H9 (cell line): ENCODE data around the gene SPARCL1. TPM values are rescaled to one million over a fixed set of nuclear protein-coding genes. Genes with fewer than 3 reads are reported as not detected.

ENCODE experiments used
- DNase-seq: peaks from one replicate; pipeline ENCODE4 v3.0.0-alpha.2; 2017
- H2AFZ ChIP-seq: one replicate; pipeline ENCODE4 v1.6.1; 2013; ENCODE audit warnings: mild to moderate bottlenecking, low read length, control low read depth, moderate library complexity
- H2AK5ac ChIP-seq: 2 replicates; pipeline ENCODE4 v1.6.1; 2013; ENCODE audit warnings: low read length, control low read depth, mixed read lengths; ENCODE audit not compliant: insufficient read length
- H2BK120ac ChIP-seq: one replicate; pipeline ENCODE4 v1.6.1; 2013; ENCODE audit warnings: low read depth, mild to moderate bottlenecking, low read length, control low read depth, inconsistent platforms; ENCODE audit not compliant: poor library complexity, severe bottlenecking
- H2BK12ac ChIP-seq: 2 replicates; pipeline ENCODE4 v1.6.1; 2013; ENCODE audit warnings: low read length, control low read depth, mixed read lengths, low read depth; ENCODE audit not compliant: insufficient read length
- H2BK15ac ChIP-seq: 2 replicates; pipeline ENCODE4 v1.6.1; 2013; ENCODE audit warnings: low read depth, low read length, control low read depth
- H2BK20ac ChIP-seq: one replicate; pipeline ENCODE4 v1.6.1; 2013; ENCODE audit warnings: low read depth, mild to moderate bottlenecking, low read length, control low read depth, inconsistent platforms; ENCODE audit not compliant: poor library complexity, severe bottlenecking
- H2BK5ac ChIP-seq: 2 replicates; pipeline ENCODE4 v1.6.1; 2013; ENCODE audit warnings: low read length, control low read depth, mixed read lengths; ENCODE audit not compliant: insufficient read length
- H3K14ac ChIP-seq: 2 replicates; pipeline ENCODE4 v1.6.1; 2013; ENCODE audit warnings: low read length, control low read depth; ENCODE audit not compliant: insufficient read depth
- H3K18ac ChIP-seq: 2 replicates; pipeline ENCODE4 v1.6.1; 2013; ENCODE audit warnings: low read depth, mild to moderate bottlenecking, mixed read lengths, low read length, control low read depth; ENCODE audit not compliant: insufficient read length
- H3K23ac ChIP-seq: 2 replicates; pipeline ENCODE4 v1.6.1; 2013; ENCODE audit warnings: low read length, control low read depth, mixed read lengths, low read depth; ENCODE audit not compliant: insufficient read length
- H3K23me2 ChIP-seq: 2 replicates; pipeline ENCODE4 v1.6.1; 2013; ENCODE audit warnings: low read depth, mild to moderate bottlenecking, mixed read lengths, low read length, control low read depth; ENCODE audit not compliant: insufficient read length, poor library complexity, severe bottlenecking
- H3K27ac ChIP-seq: 2 replicates; pipeline ENCODE4 v1.5.1; 2013; ENCODE audit warnings: low read length, control low read depth, mixed read lengths, low read depth; ENCODE audit not compliant: insufficient read length
- H3K27me3 ChIP-seq: 2 replicates; pipeline ENCODE4 v1.6.1; 2013; ENCODE audit warnings: low read length, control low read depth, inconsistent platforms; ENCODE audit not compliant: insufficient read depth
- H3K4ac ChIP-seq: 2 replicates; pipeline ENCODE4 v1.6.1; 2013; ENCODE audit warnings: low read depth, mild to moderate bottlenecking, control low read depth, inconsistent platforms, low read length, moderate library complexity
- H3K4me1 ChIP-seq: 2 replicates; pipeline ENCODE4 v1.6.1; 2013; ENCODE audit warnings: low read length, control low read depth, inconsistent platforms; ENCODE audit not compliant: insufficient read depth
- H3K4me2 ChIP-seq: 2 replicates; pipeline ENCODE4 v1.6.1; 2013; ENCODE audit warnings: low read length, control low read depth, mixed read lengths; ENCODE audit not compliant: insufficient read length, insufficient read depth
- H3K56ac ChIP-seq: 2 replicates; pipeline ENCODE4 v1.6.1; 2013; ENCODE audit warnings: low read depth, mild to moderate bottlenecking, mixed read lengths, low read length, control low read depth; ENCODE audit not compliant: insufficient read length
- H3K79me1 ChIP-seq: 2 replicates; pipeline ENCODE4 v1.6.1; 2013; ENCODE audit warnings: low read depth, mild to moderate bottlenecking, moderate library complexity, low read length, control low read depth, inconsistent platforms; ENCODE audit not compliant: insufficient read depth, poor library complexity, severe bottlenecking
- H3K79me2 ChIP-seq: 2 replicates; pipeline ENCODE4 v1.6.1; 2013; ENCODE audit warnings: low read length, control low read depth, inconsistent platforms; ENCODE audit not compliant: insufficient read depth
- H3K9ac ChIP-seq: 2 replicates; pipeline ENCODE4 v1.6.1; 2013; ENCODE audit warnings: low read length, control low read depth, mixed read lengths; ENCODE audit not compliant: insufficient read length; ENCODE audit errors: extremely low read depth
- H3K9me3 ChIP-seq: one replicate; pipeline ENCODE4 v1.6.1; 2013; ENCODE audit warnings: low read depth, low read length, inconsistent platforms; ENCODE audit not compliant: control insufficient read depth
- H3T11ph ChIP-seq: one replicate; pipeline ENCODE4 v1.6.1; 2013; ENCODE audit warnings: mild to moderate bottlenecking, low read length, control low read depth, inconsistent platforms
- H4K20me1 ChIP-seq: one replicate; pipeline ENCODE4 v1.6.1; 2013; ENCODE audit not compliant: control insufficient read depth, insufficient read length, insufficient read depth
- H4K5ac ChIP-seq: 2 replicates; pipeline ENCODE4 v1.6.1; 2013; ENCODE audit warnings: low read depth, mild to moderate bottlenecking, mixed read lengths, low read length, control low read depth; ENCODE audit not compliant: insufficient read length
- H4K8ac ChIP-seq: replicated peaks from 2 replicates; pipeline ENCODE4 v1.6.1; 2013; ENCODE audit warnings: low read length, control low read depth, mixed read lengths, low read depth; ENCODE audit not compliant: insufficient read length
- H4K91ac ChIP-seq: 2 replicates; pipeline ENCODE4 v1.6.1; 2013; ENCODE audit warnings: low read depth, mild to moderate bottlenecking, moderate library complexity, mixed read lengths, low read length, control low read depth; ENCODE audit not compliant: insufficient read length
- H3K27ac Mint-ChIP-seq, 3 experiments: 2 replicates in 2 of 3; 3 replicates in 1 of 3; pipeline ENCODE4 v1.8.0; 2020 to 2021; ENCODE audit warnings: mixed read lengths in 3 of 3, mild to moderate bottlenecking in 1 of 3, moderate library complexity in 1 of 3
- H3K27me3 Mint-ChIP-seq: 2 replicates; pipeline ENCODE4 v1.8.0; 2021; ENCODE audit warnings: low read depth, mild to moderate bottlenecking, moderate library complexity, mixed read lengths
- H3K36me3 Mint-ChIP-seq, 3 experiments: 2 replicates in 2 of 3; 3 replicates in 1 of 3; pipeline ENCODE4 v1.8.0; 2020 to 2021; ENCODE audit warnings: low read depth in 3 of 3, mixed read lengths in 3 of 3; ENCODE audit not compliant: insufficient read depth in 1 of 3
- H3K4me1 Mint-ChIP-seq, 2 experiments: 2 replicates each; pipeline ENCODE4 v1.8.0; 2020; ENCODE audit warnings: mixed read lengths in 2 of 2
- H3K4me3 Mint-ChIP-seq, 2 experiments: 2 replicates in 1 of 2; 3 replicates in 1 of 2; pipeline ENCODE4 v1.8.0; 2020 to 2021; ENCODE audit warnings: mild to moderate bottlenecking in 2 of 2, mixed read lengths in 2 of 2, moderate library complexity in 1 of 2
- H3K9me3 Mint-ChIP-seq, 2 experiments: 2 replicates in 1 of 2; 3 replicates in 1 of 2; pipeline ENCODE4 v1.8.0; 2020; ENCODE audit warnings: mild to moderate bottlenecking in 2 of 2, mixed read lengths in 2 of 2, moderate library complexity in 1 of 2
- WGBS: extraction: QIAGEN DNeasy Blood & Tissue Kit; methylation state at CpG from one replicate; pipeline ENCODE4 v1.1.7; 2013; ENCODE audit warnings: missing lambda C conversion rate, low lambda C conversion rate, mixed read lengths; ENCODE audit not compliant: insufficient read length; ENCODE audit errors: extremely low coverage; 5-methylcytosine and 5-hydroxymethylcytosine counted together
- total RNA-seq: library from RNA; stranded (reverse); gene quantifications from 2 replicates; pipeline ENCODE4 v1.2.1, GENCODE V29; 2021
- TF ChIP-seq, protein P1 (sequence below): fragments of 200-600 bp; sonication (generic); conservative IDR thresholded peaks from 3 replicates; pipeline ENCODE4 v1.8.0; 2021; ENCODE audit warnings: antibody characterized with exemption, mild to moderate bottlenecking

SPARCL1 gene
- total RNA-seq, 1 experiment from 2014 or later = 0.17 TPM

- Histone ChIP-seq H3K9me3 (no peaks in the 10 kb centered on the region), H3K18ac (no peak overlapping the region), H3K79me2 (no peaks in the 10 kb centered on the region), H3K27ac (no peak overlapping the region), H3K23me2 (no peaks in the 10 kb centered on the region), H3K9ac (no peak overlapping the region), H3K56ac (no peak overlapping the region), H2AFZ (no peak overlapping the region), H2BK120ac (no peak overlapping the region), H4K91ac (no peak overlapping the region), H3T11ph (no peak overlapping the region), H3K27me3 (no peaks in the 10 kb centered on the region; the same call in 1 of the 2 replicates), H3K4me2 (no peak overlapping the region), H3K4me1 (peaks cover 5% of the 10 kb centered on the region; the same call in 1 of the 2 replicates), H4K20me1 (no peaks in the 10 kb centered on the region), H3K23ac (no peak overlapping the region), H2BK20ac (no peak overlapping the region), H2BK5ac (no peak overlapping the region), H4K8ac (no peak overlapping the region), H4K5ac (no peak overlapping the region), H3K14ac (no peak overlapping the region), H3K79me1 (no peaks in the 10 kb centered on the region), H3K4ac (no peak overlapping the region), H2AK5ac (no peak overlapping the region), H2BK15ac (no peak overlapping the region), H2BK12ac (no peak overlapping the region)
- TF ChIP-seq, protein P1, sequence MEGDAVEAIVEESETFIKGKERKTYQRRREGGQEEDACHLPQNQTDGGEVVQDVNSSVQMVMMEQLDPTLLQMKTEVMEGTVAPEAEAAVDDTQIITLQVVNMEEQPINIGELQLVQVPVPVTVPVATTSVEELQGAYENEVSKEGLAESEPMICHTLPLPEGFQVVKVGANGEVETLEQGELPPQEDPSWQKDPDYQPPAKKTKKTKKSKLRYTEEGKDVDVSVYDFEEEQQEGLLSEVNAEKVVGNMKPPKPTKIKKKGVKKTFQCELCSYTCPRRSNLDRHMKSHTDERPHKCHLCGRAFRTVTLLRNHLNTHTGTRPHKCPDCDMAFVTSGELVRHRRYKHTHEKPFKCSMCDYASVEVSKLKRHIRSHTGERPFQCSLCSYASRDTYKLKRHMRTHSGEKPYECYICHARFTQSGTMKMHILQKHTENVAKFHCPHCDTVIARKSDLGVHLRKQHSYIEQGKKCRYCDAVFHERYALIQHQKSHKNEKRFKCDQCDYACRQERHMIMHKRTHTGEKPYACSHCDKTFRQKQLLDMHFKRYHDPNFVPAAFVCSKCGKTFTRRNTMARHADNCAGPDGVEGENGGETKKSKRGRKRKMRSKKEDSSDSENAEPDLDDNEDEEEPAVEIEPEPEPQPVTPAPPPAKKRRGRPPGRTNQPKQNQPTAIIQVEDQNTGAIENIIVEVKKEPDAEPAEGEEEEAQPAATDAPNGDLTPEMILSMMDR = no peak
- H3K9me3 Mint-ChIP-seq = peaks cover 13 to 24% of the 10 kb centered on the region in 2 experiments
- DNase-seq = no peak
- no peak overlapping the region for H3K27ac Mint-ChIP-seq
- H3K27me3 Mint-ChIP-seq = no peaks in the 10 kb centered on the region; the same call in 1 of the 2 replicates
- no CpG with 5 or more reads among the region's 2 CpGs for WGBS
- peaks cover 19 to 24% (median 21%) of the 10 kb centered on the region in 3 experiments for H3K36me3 Mint-ChIP-seq
- no peak overlapping the region for H3K4me3 Mint-ChIP-seq
- peaks cover 17 to 18% of the 10 kb centered on the region in 2 experiments for H3K4me1 Mint-ChIP-seq
Observed at GRCh38 chr4:87491436-87491835, 37.7 kb downstream of the SPARCL1 start.
